Measurements from ENCODE around the gene DAB1.

- no peak for TF ChIP-seq EZH2 (IDR thresholded peaks at IDR 0.05; ENCODE audit: insufficient read depth, low read length)
- TF ChIP-seq, protein P1, sequence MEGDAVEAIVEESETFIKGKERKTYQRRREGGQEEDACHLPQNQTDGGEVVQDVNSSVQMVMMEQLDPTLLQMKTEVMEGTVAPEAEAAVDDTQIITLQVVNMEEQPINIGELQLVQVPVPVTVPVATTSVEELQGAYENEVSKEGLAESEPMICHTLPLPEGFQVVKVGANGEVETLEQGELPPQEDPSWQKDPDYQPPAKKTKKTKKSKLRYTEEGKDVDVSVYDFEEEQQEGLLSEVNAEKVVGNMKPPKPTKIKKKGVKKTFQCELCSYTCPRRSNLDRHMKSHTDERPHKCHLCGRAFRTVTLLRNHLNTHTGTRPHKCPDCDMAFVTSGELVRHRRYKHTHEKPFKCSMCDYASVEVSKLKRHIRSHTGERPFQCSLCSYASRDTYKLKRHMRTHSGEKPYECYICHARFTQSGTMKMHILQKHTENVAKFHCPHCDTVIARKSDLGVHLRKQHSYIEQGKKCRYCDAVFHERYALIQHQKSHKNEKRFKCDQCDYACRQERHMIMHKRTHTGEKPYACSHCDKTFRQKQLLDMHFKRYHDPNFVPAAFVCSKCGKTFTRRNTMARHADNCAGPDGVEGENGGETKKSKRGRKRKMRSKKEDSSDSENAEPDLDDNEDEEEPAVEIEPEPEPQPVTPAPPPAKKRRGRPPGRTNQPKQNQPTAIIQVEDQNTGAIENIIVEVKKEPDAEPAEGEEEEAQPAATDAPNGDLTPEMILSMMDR (IDR thresholded peaks at IDR 0.05; ENCODE audit: insufficient read depth, low read depth, low read length): no peak
These were observed 440.4 kb downstream of the DAB1 start for GRCh38 chr1:56983484-56983883.

Measured in astrocyte (in vitro differentiated cells and primary cell).